ENCODE measurements around the gene VMP1. TPM values are rescaled to one million over a fixed set of nuclear protein-coding genes. Genes with fewer than 3 reads are reported as not detected.

The VMP1 gene
- total RNA-seq, 1 experiment from 2014 or later = 277 TPM

GRCh38 chr17:59825533-59826322 is 118.3 kb downstream of the VMP1 start:
- TF ChIP-seq, protein P1, sequence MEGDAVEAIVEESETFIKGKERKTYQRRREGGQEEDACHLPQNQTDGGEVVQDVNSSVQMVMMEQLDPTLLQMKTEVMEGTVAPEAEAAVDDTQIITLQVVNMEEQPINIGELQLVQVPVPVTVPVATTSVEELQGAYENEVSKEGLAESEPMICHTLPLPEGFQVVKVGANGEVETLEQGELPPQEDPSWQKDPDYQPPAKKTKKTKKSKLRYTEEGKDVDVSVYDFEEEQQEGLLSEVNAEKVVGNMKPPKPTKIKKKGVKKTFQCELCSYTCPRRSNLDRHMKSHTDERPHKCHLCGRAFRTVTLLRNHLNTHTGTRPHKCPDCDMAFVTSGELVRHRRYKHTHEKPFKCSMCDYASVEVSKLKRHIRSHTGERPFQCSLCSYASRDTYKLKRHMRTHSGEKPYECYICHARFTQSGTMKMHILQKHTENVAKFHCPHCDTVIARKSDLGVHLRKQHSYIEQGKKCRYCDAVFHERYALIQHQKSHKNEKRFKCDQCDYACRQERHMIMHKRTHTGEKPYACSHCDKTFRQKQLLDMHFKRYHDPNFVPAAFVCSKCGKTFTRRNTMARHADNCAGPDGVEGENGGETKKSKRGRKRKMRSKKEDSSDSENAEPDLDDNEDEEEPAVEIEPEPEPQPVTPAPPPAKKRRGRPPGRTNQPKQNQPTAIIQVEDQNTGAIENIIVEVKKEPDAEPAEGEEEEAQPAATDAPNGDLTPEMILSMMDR (conservative IDR thresholded peaks at IDR 0.05; ENCODE audit: low read depth, low read length) = no peak
- TF ChIP-seq EZH2 (IDR thresholded peaks at IDR 0.05; ENCODE audit: low read length, unreplicated experiment) (no peak), EZH2phosphoT487 (IDR thresholded peaks at IDR 0.05; ENCODE audit: borderline replicate concordance, low read length) (no peak)
- peaks cover 30% of the 10 kb centered on the region for H3K79me2 ChIP-seq (ENCODE audit: low read length)
- ATAC-seq (peak; percentile 2; the same call in 1 of the 2 replicates), DNase-seq (peak; percentile 57)
- H3K4me2 ChIP-seq (ENCODE audit: low read length) = peak overlapping the region; percentile 22
- CTCF ChIA-PET = no interaction called here
- peak overlapping the region; percentile 96 for H3K27ac ChIP-seq (ENCODE audit: low read length)
- peaks cover 20% of the 10 kb centered on the region for H3F3A ChIP-seq (ENCODE audit: low read length, unreplicated experiment)
- no peaks in the 10 kb centered on the region for H3K9me2 ChIP-seq (replicated peaks; ENCODE audit: low read length)
- BruUV-seq (replicated peaks) = no TSS peak
- H3K9ac ChIP-seq (ENCODE audit: low read length) = peak overlapping the region; percentile 12; the same call in 1 of the 2 replicates
- H3K27me3 ChIP-seq (ENCODE audit: low read length) = no peaks in the 10 kb centered on the region
- H3K4me3 ChIP-seq (ENCODE audit: low read length) = no peak overlapping the region
- no peaks in the 10 kb centered on the region for H3K9me3 ChIP-seq (ENCODE audit: low read length)
- no peak overlapping the region for H2AFZ ChIP-seq (ENCODE audit: low read length)
- H4K20me1 ChIP-seq (ENCODE audit: low read length) = no peaks in the 10 kb centered on the region
- H3K4me1 ChIP-seq (ENCODE audit: insufficient read depth, low read length) = peaks cover 55% of the 10 kb centered on the region
- intact Hi-C loops (cut with micrococcal nuclease) = no loop called here
- no peaks in the 10 kb centered on the region for H3K36me3 ChIP-seq (ENCODE audit: low read depth, low read length)
- POLR2A ChIA-PET (ENCODE audit: unreplicated experiment) = interaction anchor here (0.7 to 0.8 kb wide), 2 partner anchors 12 to 39 kb away, joined by 3 to 4 read pairs; no protein-coding TSS in a partner anchor

DNA sequence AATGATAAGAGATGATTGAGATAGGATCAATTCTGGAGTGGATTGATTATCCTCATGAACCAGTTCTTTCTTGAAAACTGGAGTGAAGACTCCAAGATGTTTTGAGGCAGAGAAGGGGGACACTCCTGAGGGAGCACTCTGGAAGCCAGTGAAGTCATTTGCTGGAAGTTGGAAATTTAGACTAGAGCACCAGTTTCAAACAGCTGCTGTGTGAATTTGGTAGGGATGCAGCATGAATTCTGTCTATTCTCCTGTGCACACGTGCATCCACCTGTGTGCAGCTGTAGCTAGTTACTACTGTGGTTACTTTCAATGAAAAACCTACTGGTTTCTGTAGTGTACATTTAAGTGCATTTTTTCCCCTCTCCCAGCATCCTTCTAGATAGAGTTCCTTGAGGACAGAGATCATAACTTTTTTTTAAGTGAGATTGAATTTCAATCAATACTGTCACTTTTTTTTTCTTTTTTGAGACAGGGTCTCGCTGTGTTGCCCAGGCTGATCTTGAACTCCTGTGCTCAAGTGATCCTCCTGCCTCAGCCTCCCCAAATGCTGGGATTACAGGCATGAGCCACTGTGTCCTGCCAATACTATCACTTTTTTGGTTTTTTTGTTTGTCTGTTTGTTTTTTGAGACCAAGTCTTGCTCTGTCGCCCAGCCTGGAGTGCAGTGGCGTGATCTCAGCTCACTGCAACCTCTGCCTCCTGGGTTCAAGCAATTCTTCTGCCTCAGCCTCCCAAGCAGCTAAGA is 119.4 kb downstream of the VMP1 start:
- peaks cover 40% of the 10 kb centered on the region for H3K79me2 ChIP-seq (ENCODE audit: low read length)
- intact Hi-C loops (cut with micrococcal nuclease) = no loop called here
- ATAC-seq = no peak
- ChIA-PET CTCF (no interaction called here), POLR2A (ENCODE audit: unreplicated experiment) (interaction anchor here (0.7 to 2.7 kb wide), 3 partner anchors 11 to 40 kb away, joined by 4 to 51 read pairs (median 10); no protein-coding TSS in a partner anchor)
- peaks cover 66% of the 10 kb centered on the region for H3K4me1 ChIP-seq (ENCODE audit: insufficient read depth, low read length)
- peak overlapping the region; percentile 96 for H3K27ac ChIP-seq (ENCODE audit: low read length)
- H3K9ac ChIP-seq (ENCODE audit: low read length) = peak overlapping the region; percentile 12; the same call in 1 of the 2 replicates
- no peak for DNase-seq
- TF ChIP-seq, protein P1 (conservative IDR thresholded peaks at IDR 0.05; ENCODE audit: low read depth, low read length) = no peak
- no peak for TF ChIP-seq EZH2phosphoT487 (IDR thresholded peaks at IDR 0.05; ENCODE audit: borderline replicate concordance, low read length)
- TF ChIP-seq EZH2 (IDR thresholded peaks at IDR 0.05; ENCODE audit: low read length, unreplicated experiment) = no peak
- no peak overlapping the region for H2AFZ ChIP-seq (ENCODE audit: low read length)
- no peaks in the 10 kb centered on the region for H3K36me3 ChIP-seq (ENCODE audit: low read depth, low read length)
- H3K9me3 ChIP-seq (ENCODE audit: low read length) = no peaks in the 10 kb centered on the region
- 0 out of 2 replicates have a peak overlapping the region, but pooled peaks have one; percentile 22 for H3K4me2 ChIP-seq (ENCODE audit: low read length)
- no TSS peak for BruUV-seq (replicated peaks)
- no peak overlapping the region for H3K4me3 ChIP-seq (ENCODE audit: low read length)
- H3F3A ChIP-seq (ENCODE audit: low read length, unreplicated experiment) = peaks cover 20% of the 10 kb centered on the region
- no peaks in the 10 kb centered on the region for H3K27me3 ChIP-seq (ENCODE audit: low read length)
- no peaks in the 10 kb centered on the region for H4K20me1 ChIP-seq (ENCODE audit: low read length)
- no peaks in the 10 kb centered on the region for H3K9me2 ChIP-seq (replicated peaks; ENCODE audit: low read length)
